GM23338 (cell line): ENCODE data around the gene BID.

Experiments
- CREB1 ChIP-seq: fragments of 250-450 bp; sonication (Bioruptor Pico); IDR thresholded peaks from 2 replicates; pipeline ENCODE4 v1.5.0; 2020; ENCODE audit warnings: low read depth, mild to moderate bottlenecking, moderate library complexity
- CTCF ChIP-seq, 2 experiments: fragments of 200-600 bp in 1 of 2; sonication (generic) in 1 of 2; conservative IDR thresholded peaks; 2 replicates each; pipeline versions ENCODE4 v1.5.1 to v1.6.1; 2016 to 2017; ENCODE audit warnings: antibody characterized with exemption in 2 of 2, low read depth in 2 of 2, mild to moderate bottlenecking in 2 of 2, moderate library complexity in 1 of 2
- EZH2 ChIP-seq: fragments of 200-600 bp; sonication (generic); IDR thresholded peaks from one replicate; pipeline ENCODE4 v1.8.0; 2017; ENCODE audit warnings: antibody characterized with exemption, mild to moderate bottlenecking, low read depth; ENCODE audit not compliant: unreplicated experiment
- EZH2phosphoT487 ChIP-seq: fragments of 200-600 bp; sonication (generic); IDR thresholded peaks from one replicate; pipeline ENCODE4 v1.8.1; 2018; ENCODE audit warnings: antibody characterized with exemption; ENCODE audit not compliant: unreplicated experiment
- JUNB ChIP-seq: IDR thresholded peaks from one replicate; pipeline ENCODE4 v1.6.1; 2016; ENCODE audit warnings: antibody characterized with exemption; ENCODE audit not compliant: unreplicated experiment
- POLR2AphosphoS5 ChIP-seq: IDR thresholded peaks from 2 replicates; pipeline ENCODE4 v1.6.1; 2016; ENCODE audit warnings: antibody characterized with exemption, low read depth
- REST ChIP-seq: IDR thresholded peaks from one replicate; pipeline ENCODE4 v1.6.1; 2018; ENCODE audit warnings: antibody characterized with exemption; ENCODE audit not compliant: unreplicated experiment
- ZNF114 ChIP-seq: fragments of 250-450 bp; sonication (Bioruptor Pico); IDR thresholded peaks from 2 replicates; pipeline ENCODE4 v1.5.0; 2020; ENCODE audit warnings: mild to moderate bottlenecking, moderate library complexity
- ZNF462 ChIP-seq: fragments of 250-450 bp; sonication (Bioruptor Pico); IDR thresholded peaks from 2 replicates; pipeline ENCODE4 v1.5.0; 2020; ENCODE audit warnings: mild to moderate bottlenecking, moderate library complexity

- TF ChIP-seq CTCF (conservative IDR thresholded peaks at IDR 0.05; ENCODE audit: low read depth in 2 of 2): no peak
- TF ChIP-seq EZH2phosphoT487: no peak
- TF ChIP-seq POLR2AphosphoS5: no peak
- TF ChIP-seq ZNF462 (CRISPR knock-in tag): no peak
- TF ChIP-seq EZH2: no peak
- TF ChIP-seq REST: no peak
- TF ChIP-seq JUNB: no peak
- no peak for TF ChIP-seq CREB1 (CRISPR knock-in tag)
- no peak for TF ChIP-seq ZNF114 (CRISPR knock-in tag)
Observed at GRCh38 chr22:17777005-17777716, 2.9 kb upstream of the BID start.
